Stimulated activated CD8-positive, alpha-beta memory T cell treated with anti-CD3 and anti-CD28 coated beads, Interleukin-12 subunit alpha, Interleukin-12 subunit beta, amount 100 ng/mL, for 24 hours (primary cell): ENCODE data around the gene RPGRIP1L.
"Not testable (repeated sequence)": the region's sequence is repeated elsewhere in the genome, so short reads cannot be mapped to it uniquely, and the experiment has no call there.

Experiments used
- DNase-seq: peaks from one replicate; pipeline ENCODE4 v3.0.0-alpha.2; 2020; ENCODE audit errors: extremely low read depth

The RPGRIP1L gene

DNA sequence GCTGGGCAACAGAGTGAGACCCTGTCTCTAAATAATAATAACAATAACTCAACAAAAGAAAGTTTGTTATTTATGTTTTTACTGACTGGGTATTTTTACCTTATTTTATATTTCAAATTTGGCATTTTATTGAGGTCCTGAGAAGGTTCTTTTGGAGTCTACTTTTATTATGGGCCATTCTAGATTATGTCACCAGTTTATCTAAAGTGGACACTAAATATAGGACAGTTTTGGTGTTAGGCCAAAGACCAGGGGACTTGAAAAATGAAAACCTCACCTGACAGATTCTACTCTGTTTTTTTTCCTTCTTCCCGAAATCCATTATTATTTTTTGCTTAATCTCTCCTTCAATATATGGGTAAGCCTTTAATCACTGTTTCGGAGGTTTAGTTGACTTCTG, 8.4 kb upstream of the RPGRIP1L start:
- DNase-seq = no peak

DNA sequence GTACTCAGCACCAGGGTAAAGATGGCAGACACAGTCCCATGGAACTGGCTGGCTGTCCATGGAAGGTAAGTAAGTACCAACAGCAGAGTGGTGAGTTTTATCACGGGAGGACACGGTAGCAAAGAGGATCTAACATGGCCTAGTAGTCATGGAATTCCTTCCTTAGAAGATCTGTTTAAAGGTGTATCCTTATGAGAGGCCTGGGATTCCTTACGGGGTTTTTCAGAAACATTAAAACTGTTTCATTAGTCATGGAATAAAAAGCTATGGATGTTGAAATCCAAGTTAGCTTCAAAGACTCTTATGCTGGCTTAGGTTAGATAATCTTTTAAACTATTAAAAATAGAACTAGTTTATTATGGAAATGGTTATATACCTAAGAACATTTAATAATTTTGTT, 7.7 kb upstream of the RPGRIP1L start:
- no peak for DNase-seq

DNA sequence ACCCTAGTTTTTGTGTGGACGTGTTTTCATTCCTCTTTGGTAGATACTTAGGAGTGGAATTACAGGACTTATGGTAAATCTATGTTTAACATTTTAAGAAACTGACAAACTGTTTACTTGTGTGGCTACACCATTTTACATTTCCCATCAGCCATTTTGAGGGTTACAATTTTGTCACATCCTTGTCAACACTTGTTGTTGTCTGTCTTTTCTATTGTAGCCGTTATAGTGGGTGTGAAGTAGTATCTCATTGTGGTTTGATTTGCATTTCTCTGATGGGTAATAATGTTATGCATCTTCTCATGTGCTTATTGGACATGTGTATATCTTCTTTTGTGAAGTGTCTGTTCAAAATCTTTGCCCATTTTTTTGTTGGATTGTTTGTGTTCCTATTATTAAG, 4.8 kb upstream of the RPGRIP1L start:
- DNase-seq = no peak

DNA sequence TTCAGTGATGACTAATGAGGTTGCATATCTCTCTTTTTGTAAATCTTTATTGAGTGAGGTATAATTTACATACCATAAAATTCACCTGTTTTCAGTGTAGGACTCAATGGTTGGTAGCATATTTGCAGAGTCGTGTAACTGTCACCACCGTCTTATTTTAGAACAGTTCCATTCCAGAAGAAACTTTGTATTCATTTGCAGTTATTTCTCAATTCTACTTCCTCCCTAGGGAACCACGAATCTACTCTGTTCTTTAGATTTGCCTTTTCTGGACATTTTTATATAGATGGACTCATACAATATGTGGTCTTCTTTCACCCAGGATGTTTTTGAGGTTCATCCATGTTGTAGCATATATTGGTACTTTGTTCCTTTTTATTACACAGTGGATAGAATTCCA, 4.0 kb upstream of the RPGRIP1L start:
- no peak for DNase-seq

DNA sequence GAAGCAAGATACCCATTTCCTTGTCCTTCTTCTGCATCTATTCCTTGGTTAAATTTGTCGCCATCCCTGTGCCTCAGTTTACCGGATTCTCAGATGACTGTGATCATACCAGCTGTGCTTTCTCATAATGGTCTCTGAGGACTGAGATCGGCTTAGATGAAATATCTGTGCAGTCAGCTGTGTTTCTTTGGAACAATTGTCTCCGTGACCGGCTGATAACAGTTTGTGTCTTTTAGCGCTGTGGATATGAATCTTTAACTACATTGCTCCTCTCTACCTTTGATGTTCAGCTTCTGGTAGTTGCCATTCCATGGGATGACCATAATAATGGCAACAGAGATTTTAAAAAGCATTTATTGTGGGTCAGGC, 770 bp upstream of the RPGRIP1L start:
- DNase-seq = no peak

DNA sequence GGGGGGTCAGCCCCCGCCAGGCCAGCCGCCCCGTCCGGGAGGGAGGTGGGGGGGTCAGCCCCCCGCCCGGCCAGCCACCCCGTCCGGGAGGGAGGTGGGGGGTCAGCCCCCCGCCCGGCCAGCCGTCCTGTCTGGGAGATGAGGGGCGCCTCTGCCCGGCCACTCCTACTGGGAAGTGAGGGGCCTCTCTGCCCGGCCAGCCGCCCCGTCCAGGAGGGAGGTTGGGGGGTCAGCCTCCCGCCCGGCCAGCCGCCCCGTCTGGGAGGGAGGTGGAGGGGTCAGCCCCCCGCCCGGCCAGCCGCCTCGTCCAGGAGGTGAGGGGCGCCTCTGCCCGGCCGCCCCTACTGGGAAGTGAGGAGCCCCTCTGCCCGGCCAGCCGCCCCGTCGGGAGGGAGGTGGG, 5.4 kb downstream of the RPGRIP1L start:
- not testable (repeated sequence) for DNase-seq

DNA sequence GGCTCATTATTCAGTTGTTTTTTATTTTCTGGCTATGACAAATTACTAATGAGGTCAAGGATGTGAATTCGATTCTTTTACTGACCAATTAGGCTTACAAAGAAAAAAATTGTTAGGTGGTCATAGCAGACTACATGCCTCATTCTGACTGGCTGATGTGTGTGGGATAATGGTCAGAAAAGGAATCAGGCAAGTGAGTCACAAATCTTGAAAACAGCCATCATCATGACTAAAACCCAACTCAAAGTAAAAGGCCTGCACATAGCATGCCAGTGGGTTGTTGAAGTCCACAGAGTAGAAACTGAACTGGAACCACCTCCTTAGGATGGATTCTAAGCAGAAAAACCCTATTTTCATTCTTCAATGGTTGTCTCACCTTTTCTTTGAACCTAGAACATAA, 8.6 kb downstream of the RPGRIP1L start:
- no peak for DNase-seq

DNA sequence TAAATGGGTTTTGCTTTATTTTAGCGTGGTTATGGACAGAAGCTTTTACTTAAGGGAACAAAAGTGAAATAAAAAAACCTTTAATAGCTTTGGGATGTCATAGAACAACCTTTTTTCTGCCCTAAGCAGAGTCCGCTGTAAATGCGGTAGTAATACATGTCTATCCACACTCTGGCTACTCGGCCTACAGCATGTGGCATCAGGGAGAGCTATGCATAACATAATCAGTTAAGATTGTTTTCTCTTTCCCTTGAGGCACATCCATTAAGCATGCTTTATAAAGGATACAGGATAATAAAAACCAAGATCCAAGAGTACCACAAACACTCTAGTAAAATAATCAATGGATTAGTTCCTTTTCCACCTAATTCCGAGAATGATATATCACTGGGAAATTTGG, 10.3 kb downstream of the RPGRIP1L start:
- no peak for DNase-seq

DNA sequence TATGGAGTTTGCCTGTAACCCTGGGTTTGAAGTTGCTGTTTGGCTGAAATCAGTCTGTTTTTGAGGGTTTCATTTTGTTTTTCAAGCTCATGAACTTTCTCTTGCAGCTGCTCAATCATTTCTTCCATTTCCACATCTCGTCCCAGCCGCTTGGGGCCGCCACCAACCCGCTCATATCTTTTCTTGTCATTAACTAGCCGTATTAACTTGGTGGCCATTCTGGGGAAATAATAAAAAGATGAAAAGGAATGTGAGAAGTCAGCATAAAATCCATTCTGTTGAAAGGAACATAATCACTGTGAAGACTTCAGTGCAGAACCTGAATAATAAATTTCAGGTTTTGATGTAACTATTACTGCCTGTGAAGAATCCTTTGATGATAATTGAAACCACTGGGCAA, 11.5 kb downstream of the RPGRIP1L start:
- no peak for DNase-seq

DNA sequence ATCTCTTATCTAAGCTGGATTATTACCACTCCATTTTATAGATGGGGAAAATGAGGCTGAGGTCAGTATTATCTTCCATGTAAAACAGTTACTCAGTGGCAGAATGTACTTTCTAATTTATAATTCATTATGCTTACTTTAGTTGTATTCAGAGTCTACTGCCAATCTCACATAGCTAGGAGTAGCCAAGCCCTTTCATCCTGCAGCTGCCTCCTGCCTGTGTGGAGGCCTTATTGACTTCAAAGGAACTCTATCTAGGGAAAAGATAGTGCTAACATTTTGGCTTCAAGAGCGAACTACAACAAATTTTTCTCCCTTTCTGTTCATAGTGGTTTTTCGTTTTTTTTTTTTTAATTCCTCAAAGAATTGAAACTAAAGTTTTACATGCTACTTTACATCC, 12.9 kb downstream of the RPGRIP1L start:
- no peak for DNase-seq

DNA sequence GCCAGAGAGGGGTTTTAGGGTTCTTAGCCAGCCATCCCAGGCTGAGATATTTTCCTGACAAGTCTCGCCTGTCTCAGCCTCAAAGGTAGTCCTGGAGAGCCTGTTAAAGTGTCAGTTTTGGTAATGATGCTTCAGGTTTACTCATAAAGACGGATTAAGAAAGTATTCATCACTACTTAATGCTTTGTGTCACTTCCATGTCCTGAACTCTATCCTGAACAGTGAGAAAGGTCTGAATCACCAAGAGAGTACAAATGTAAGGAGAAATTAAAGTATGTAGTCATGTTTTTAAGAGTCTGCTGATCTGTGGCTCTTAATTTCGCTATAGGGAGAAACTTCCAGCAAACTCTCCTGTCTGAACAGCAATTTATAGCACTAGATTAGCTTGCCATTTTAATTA, 14.0 kb downstream of the RPGRIP1L start:
- DNase-seq = no peak

DNA sequence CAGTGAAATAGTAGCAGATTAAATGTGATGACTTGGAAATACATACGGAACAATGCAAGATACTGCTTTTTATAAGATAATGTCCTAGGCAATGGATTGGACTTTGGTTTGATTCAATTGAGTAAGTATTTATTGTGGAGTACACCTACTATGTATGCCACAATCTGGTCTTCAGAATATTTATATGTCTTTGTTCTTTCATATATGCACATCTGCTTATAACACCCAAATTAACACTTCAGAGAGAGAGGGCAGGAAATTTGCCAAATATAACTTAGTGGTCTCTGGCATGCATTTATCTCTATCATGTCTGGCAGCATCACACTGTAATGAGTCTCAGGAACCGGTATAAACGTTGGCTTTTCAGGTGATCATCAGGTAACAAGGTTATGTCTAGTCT, 16.9 kb downstream of the RPGRIP1L start:
- DNase-seq = no peak

DNA sequence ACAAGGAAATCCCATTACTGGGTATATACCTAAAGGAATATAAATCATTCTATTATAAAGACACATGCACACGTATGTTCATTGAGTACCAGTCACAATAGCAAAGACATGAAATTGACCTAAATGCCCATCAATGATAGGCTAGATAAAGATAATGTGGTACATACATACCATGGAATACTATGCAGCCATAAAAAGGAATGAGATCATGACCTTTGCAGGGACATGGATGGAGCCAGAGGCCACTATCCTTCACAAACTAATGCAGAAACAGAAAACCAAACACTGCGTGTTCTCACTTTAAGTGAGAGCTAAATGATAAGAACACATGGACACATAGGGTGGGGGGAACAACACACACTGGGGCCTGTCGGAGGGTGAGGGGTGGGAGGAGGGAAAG, 18.3 kb downstream of the RPGRIP1L start:
- not testable (repeated sequence) for DNase-seq

DNA sequence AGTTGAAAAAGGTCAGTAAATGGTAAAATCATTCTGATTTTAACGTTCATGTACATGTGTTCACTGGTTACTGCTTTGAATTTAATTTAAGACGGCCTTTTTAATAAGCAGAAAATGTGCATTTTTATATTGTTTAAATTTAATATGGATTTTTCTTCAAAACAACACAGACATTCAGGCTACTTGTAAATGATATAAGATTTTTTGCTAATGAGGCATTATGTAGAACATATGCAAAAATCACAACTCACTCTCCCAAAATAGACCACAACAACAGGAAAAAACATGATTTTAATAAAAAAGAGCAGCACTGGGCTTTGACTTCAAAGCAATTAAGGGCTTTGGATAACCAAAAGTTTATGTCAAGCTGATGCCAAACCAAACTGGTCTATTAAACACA, 22.3 kb downstream of the RPGRIP1L start:
- no peak for DNase-seq

DNA sequence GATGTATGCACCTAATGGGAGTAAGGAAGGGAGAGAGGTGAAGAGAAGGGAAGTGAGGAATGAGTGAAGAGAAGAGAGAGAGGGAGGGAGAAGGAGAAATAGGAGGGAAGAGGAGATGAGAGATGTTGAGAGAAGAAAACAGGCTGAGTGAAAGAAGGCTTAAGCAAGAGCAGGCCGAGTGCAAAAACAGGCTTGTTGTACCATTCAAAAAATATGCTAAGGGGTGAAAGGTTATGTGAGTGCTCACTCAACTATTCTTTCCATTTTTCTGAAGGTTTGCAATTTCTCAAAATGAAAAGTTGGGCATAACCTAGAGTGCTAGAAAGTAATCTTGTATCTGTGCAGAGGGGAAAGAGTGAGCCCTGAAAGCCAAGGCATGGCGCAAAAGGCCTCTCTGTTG, 22.9 kb downstream of the RPGRIP1L start:
- no peak for DNase-seq

DNA sequence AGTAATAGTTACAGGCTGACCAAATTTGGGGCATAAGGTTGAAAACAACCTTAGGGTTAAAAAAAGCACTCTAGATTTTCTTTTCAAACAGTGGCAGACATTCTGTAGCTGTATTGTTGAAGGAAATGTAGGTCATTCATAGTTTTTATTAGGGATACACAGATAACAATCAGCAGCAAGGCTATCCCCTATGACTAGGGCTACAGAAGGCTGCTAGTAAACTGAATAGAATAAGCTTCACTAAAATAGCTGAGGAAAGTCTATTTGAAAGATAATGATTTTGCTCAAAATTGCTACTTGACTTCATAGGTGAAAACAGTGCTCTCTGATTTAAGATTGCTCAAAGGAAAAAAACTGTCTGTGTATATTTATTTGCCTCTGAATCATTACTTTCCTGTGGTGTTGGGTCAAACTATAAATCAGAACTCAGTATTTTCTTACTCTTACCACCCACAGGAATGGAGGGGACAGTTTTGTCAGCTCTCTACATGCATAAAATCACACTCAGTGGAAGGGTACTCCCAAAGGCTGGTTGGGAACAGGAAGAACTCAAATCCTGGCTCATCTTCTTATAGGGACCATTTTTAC, 24.8 kb downstream of the RPGRIP1L start:
- no peak for DNase-seq

DNA sequence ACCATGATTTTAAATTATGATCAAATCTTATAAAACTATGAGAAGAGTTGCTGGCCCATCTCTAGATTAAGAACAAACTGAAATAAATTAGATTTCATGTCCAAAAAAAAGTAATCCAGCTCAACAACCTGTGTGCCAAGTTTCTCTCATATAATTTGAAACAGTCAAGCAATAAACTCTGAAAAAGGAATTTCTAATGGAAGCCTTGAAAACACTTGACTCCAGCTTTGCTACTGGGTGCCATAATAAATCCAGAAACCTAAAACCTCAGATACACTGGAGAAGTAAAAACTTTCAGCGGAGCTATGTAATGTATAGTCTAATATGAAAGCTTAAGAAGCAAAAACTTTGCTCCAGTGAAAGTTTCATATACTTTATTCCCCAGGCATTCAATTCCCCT, 25.5 kb downstream of the RPGRIP1L start:
- DNase-seq = no peak

DNA sequence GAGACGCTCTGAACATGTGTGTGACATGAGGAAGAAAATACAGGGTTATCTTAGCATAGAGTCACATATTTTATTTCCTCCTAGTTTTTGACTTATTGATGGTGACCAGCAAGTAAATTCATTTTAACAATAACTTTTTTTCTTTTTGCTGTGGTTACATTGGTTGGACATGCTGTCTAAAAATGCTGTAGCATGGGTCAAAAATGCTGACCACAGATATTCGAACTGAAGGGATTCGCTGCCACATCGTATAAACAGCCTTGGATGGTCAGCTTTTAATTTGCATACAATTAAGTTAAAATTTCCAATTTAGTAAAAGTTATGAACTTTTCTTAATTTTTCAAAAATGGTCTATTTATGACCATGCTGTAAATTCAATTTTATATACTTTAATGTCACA, 30.5 kb downstream of the RPGRIP1L start:
- no peak for DNase-seq

DNA sequence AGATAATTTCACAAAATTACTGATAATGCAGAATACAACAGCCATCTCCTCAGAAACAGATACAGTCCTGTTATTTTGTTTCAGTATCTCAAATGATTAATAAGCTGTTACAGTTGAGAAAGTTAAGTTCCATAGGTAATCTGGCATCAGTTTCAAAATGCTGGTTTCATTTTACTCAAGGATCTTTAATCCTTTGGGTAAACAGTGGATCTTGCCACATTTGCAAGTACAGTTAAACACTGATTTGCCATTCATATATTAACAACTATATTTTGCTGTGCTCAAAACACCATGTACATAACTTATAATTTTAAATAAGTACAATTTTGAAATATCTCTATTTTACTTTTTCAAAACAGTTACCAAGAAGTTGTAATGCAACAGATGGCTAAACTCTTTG, 31.2 kb downstream of the RPGRIP1L start:
- DNase-seq = no peak

DNA sequence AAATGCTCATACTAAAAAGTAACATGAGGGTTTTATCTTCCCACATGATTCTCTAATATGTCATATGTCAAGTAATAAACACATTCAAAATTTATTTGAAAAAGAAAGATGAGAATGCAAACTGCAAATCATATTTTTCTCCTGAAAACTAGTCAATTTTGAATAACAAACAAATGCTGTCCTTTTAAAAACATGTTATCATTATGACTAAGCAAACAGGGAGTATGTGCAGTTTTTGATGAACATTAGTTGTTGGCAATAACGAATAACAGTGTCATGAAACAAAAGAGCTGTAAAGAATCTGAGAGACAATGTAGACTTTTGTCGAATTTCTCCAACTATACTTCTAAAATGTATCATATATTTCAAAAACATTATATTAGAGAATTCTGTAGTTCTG, 34.8 kb downstream of the RPGRIP1L start:
- no peak for DNase-seq

DNA sequence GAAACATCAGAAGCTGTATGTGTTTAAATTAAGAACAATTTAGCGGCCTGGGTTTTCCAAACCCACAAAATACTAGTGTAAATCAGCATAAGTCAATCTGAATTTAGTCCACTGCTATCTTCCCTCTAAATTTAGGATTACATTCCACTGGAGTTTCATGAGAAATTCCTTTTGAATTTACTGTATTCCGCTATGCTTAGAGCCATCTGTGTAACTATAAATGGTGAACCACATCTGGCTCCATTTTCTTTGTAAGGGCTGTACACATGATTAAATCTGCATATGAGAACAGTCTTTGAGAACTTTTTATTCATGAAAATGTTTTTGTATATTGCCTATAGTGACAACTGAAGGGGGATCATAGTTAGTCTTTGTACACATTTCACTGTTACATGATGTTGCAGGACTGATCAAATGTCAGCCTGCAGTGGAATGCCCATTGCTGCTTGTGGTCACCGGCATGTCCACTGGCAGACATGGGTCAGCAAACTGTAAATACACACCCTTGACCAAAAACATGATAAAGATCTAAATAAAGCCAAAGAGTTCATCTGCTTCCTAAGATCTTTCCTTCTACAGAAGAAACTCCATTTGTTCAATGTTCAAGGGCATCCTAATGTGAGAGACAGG, 36.8 kb downstream of the RPGRIP1L start:
- no peak for DNase-seq

DNA sequence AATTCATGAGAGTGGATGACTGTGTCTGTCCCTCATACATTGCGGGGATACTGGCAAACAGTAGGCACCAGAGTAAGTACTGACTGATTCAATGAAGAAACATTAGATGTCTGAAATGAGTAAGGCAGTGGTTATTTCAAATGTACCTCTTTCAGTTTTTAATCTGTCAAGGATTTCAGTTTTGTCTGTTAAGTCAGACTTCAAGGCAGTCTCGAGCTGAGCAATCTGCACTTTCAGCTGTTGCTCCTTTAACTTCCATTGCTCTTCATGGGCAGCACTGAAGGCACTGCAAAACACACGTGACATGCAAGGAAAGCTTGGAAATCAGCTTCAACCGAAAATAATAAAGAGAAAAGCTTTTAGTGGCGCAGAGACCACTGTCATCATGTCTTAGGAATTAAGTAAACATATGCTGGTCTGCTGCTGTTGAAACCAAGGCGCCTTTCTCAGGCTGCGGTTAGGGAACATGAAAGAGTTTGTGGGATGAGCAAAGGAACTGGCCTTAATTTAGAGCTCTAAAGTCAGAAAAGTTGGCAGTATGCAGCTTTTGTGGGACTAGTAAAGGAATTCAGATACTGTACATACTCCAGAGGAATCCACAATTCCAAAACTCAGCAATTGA, 38.8 kb downstream of the RPGRIP1L start:
- no peak for DNase-seq

DNA sequence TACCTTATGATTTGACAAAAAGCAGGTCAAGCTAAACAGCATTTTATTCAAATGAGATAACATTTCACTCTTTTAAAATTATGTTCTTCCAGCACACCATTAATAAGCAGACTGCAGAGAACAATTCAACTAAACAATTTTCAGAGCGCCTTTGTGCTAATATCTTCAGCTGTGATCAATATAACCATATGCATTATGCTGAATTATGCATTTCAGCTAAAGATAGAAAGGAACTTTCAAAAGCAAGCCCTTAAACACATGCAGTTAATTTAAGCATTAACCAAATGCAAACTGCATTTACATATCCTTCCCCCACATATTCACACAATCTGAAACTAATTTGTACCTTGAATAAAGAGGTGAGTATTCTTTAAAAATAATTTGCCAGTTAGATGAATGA, 41.6 kb downstream of the RPGRIP1L start:
- DNase-seq = no peak

DNA sequence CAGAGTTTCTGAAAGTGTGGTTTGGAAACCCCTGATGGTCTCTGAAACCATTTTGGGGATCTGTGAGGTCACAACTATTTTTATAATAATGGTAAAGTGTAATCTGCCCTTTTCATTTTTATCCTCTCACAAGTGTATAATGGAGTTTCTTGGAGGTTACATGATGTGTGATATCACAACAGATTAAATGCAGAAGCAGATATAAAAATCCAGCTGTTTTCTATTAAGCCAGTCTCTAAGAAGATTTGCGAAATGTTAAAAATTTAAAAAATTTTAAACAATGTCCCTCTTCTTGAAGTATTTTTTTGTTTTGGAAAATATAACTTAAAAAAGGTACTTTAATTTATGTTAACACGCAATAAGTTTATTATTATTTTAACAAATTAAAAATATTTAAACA, 48.7 kb downstream of the RPGRIP1L start:
- no peak for DNase-seq
